ENCODE data around the gene PHF1. TPM values are rescaled to one million over a fixed set of nuclear protein-coding genes. Genes with fewer than 3 reads are reported as not detected.

Gene PHF1
- total and polyA plus RNA-seq, 2 donors (not counting 1 experiment from before 2014, with no cell fraction given) = 198 to 365 TPM

GRCh38 chr6:33434961-33435360, 24.1 kb downstream of the PHF1 start:
- TF ChIP-seq, protein P1, sequence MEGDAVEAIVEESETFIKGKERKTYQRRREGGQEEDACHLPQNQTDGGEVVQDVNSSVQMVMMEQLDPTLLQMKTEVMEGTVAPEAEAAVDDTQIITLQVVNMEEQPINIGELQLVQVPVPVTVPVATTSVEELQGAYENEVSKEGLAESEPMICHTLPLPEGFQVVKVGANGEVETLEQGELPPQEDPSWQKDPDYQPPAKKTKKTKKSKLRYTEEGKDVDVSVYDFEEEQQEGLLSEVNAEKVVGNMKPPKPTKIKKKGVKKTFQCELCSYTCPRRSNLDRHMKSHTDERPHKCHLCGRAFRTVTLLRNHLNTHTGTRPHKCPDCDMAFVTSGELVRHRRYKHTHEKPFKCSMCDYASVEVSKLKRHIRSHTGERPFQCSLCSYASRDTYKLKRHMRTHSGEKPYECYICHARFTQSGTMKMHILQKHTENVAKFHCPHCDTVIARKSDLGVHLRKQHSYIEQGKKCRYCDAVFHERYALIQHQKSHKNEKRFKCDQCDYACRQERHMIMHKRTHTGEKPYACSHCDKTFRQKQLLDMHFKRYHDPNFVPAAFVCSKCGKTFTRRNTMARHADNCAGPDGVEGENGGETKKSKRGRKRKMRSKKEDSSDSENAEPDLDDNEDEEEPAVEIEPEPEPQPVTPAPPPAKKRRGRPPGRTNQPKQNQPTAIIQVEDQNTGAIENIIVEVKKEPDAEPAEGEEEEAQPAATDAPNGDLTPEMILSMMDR (IDR thresholded peaks at IDR 0.05) = no peak
- Mint-ChIP-seq H3K27me3 (no peaks in the 10 kb centered on the region), H3K4me1 (peaks cover 41% of the 10 kb centered on the region), H3K4me3 (no peak overlapping the region), H3K27ac (no peak overlapping the region), H3K9me3 (ENCODE audit: insufficient read depth) (no peaks in the 10 kb centered on the region)
- no peak for DNase-seq
- H3K9ac ChIP-seq (ENCODE audit: low read length) = no peak overlapping the region
- H3K27ac ChIP-seq (ENCODE audit: low read length in 2 of 2) = no peak overlapping the region
- ChIA-PET CTCF (interaction anchor here (0.6 to 1.3 kb wide), 2 partner anchors 20 to 271 kb away, joined by 3 to 4 read pairs; partner anchors contain the start of gene ZBTB9), POLR2A (no interaction called here)
- H4K20me1 ChIP-seq (ENCODE audit: control insufficient read depth, insufficient read depth, low read length, poor library complexity, severe bottlenecking) = no peaks in the 10 kb centered on the region
- no peak for ATAC-seq (ENCODE audit: low read depth)
- H3K79me2 ChIP-seq (ENCODE audit: control insufficient read depth, insufficient read depth, low read length) = peaks cover 13% of the 10 kb centered on the region
- no peak overlapping the region for H2AFZ ChIP-seq (ENCODE audit: insufficient read depth, low read depth, low read length, poor library complexity, severe bottlenecking)
- no peaks in the 10 kb centered on the region for H3K9me3 ChIP-seq (ENCODE audit: control extremely low read depth in 1 of 3, control insufficient read depth in 2 of 3, insufficient read depth in 1 of 3, low read length in 2 of 3)
- peaks cover 38 to 42% of the 10 kb centered on the region in 2 donors for H3K4me1 ChIP-seq (ENCODE audit: control insufficient read depth in 2 of 2, insufficient read depth in 2 of 2, low read length in 2 of 2)
- no peak overlapping the region for H3K4me2 ChIP-seq (replicated peaks; ENCODE audit: low read depth, low read length, poor library complexity, severe bottlenecking)
- WGBS (ENCODE audit: insufficient coverage) = no CpG with 5 or more reads among the region's 4 CpGs
- H3K4me3 ChIP-seq (ENCODE audit: control extremely low read depth in 1 of 5, extremely low read depth in 1 of 5, insufficient read depth in 1 of 5, low read depth in 2 of 5, low read length in 4 of 5) = no peak overlapping the region
- no peaks in the 10 kb centered on the region for H3K27me3 ChIP-seq (replicated peaks in 1 of 4; ENCODE audit: control extremely low read depth in 1 of 4, control insufficient read depth in 3 of 4, insufficient read depth in 4 of 4, low read length in 3 of 4)
- peaks cover 6 to 39% of the 10 kb centered on the region in 2 experiments for H3K36me3 ChIP-seq (replicated peaks in 1 of 2; ENCODE audit: control extremely low read depth in 1 of 2, control insufficient read depth in 1 of 2, extremely low read depth in 1 of 2, insufficient read depth in 2 of 2, low read length in 1 of 2)
- intact Hi-C loops (cut with micrococcal nuclease) = no loop called here

DNA sequence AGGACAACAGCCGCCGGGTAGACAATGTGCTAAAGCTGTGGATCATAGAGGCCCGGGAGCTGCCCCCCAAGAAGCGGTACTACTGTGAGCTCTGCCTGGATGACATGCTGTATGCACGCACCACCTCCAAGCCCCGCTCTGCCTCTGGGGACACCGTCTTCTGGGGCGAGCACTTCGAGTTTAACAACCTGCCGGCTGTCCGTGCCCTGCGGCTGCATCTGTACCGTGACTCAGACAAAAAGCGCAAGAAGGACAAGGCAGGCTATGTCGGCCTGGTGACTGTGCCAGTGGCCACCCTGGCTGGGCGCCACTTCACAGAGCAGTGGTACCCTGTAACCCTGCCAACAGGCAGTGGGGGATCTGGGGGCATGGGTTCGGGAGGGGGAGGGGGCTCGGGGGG, 26.9 kb downstream of the PHF1 start:
- Histone ChIP-seq H3K4me1 (ENCODE audit: control insufficient read depth in 2 of 2, insufficient read depth in 2 of 2, low read length in 2 of 2) (peaks cover 11 to 14% of the 10 kb centered on the region in 2 donors), H3K4me2 (replicated peaks; ENCODE audit: low read depth, low read length, poor library complexity, severe bottlenecking) (no peak overlapping the region), H3K79me2 (ENCODE audit: control insufficient read depth, insufficient read depth, low read length) (peaks cover 5% of the 10 kb centered on the region), H3K36me3 (replicated peaks in 1 of 2; ENCODE audit: control extremely low read depth in 1 of 2, control insufficient read depth in 1 of 2, extremely low read depth in 1 of 2, insufficient read depth in 2 of 2, low read length in 1 of 2) (peaks cover 6 to 57% of the 10 kb centered on the region in 2 experiments), H2AFZ (ENCODE audit: insufficient read depth, low read depth, low read length, poor library complexity, severe bottlenecking) (no peak overlapping the region), H3K27ac (ENCODE audit: low read length in 2 of 2) (no peak overlapping the region), H3K9ac (ENCODE audit: low read length) (no peak overlapping the region), H3K4me3 (ENCODE audit: control extremely low read depth in 1 of 5, extremely low read depth in 1 of 5, insufficient read depth in 1 of 5, low read depth in 2 of 5, low read length in 4 of 5) (no peak overlapping the region), H4K20me1 (ENCODE audit: control insufficient read depth, insufficient read depth, low read length, poor library complexity, severe bottlenecking) (no peaks in the 10 kb centered on the region), H3K9me3 (ENCODE audit: control extremely low read depth in 1 of 3, control insufficient read depth in 2 of 3, insufficient read depth in 1 of 3, low read length in 2 of 3) (no peaks in the 10 kb centered on the region), H3K27me3 (replicated peaks in 1 of 4; ENCODE audit: control extremely low read depth in 1 of 4, control insufficient read depth in 3 of 4, insufficient read depth in 4 of 4, low read length in 3 of 4) (no peaks in the 10 kb centered on the region)
- no peak for DNase-seq
- no peak for ATAC-seq (ENCODE audit: low read depth)
- Mint-ChIP-seq H3K27me3 (no peaks in the 10 kb centered on the region), H3K4me3 (no peak overlapping the region), H3K27ac (no peak overlapping the region), H3K4me1 (peaks cover 15% of the 10 kb centered on the region), H3K9me3 (ENCODE audit: insufficient read depth) (no peaks in the 10 kb centered on the region)
- 96% methylated on average over 15 of the region's 18 CpGs for WGBS (ENCODE audit: insufficient coverage)
- ChIA-PET POLR2A (no interaction called here), CTCF (no interaction called here)
- intact Hi-C loops (cut with micrococcal nuclease) = no loop called here
- TF ChIP-seq, protein P1 (IDR thresholded peaks at IDR 0.05) = no peak
- no peak for TF ChIP-seq EZH2 (IDR thresholded peaks at IDR 0.05; ENCODE audit: borderline replicate concordance, insufficient read depth, low read depth, low read length, poor library complexity, severe bottlenecking)

All from B cell (primary cell).